Prostate gland (tissue), 2 donors: ENCODE data around the gene RAB8A. TPM values are rescaled to one million over a fixed set of nuclear protein-coding genes. Genes with fewer than 3 reads are reported as not detected.
"Not testable (repeated sequence)": the region's sequence is repeated elsewhere in the genome, so short reads cannot be mapped to it uniquely, and the experiment has no call there.

Experiments used
- DNase-seq: peaks from one replicate; pipeline ENCODE4 v3.0.0-alpha.2; 2019; ENCODE audit warnings: low spot score
- H3K27ac ChIP-seq, 2 donors: fragments of 200-600 bp; sonication (generic); 2 replicates each; pipeline ENCODE4 v1.5.1; 2017 to 2019
- H3K27me3 ChIP-seq: fragments of 200-600 bp; sonication (generic); replicated peaks from 2 replicates; pipeline ENCODE4 v1.5.1; 2019; ENCODE audit not compliant: insufficient read depth
- H3K36me3 ChIP-seq, 2 donors: fragments of 200-600 bp; sonication (generic); 1 replicate in 1 of 2; 2 replicates in 1 of 2; pipeline versions ENCODE4 v1.5.1 to v1.8.1; 2017 to 2019
- H3K4me1 ChIP-seq: fragments of 200-600 bp; sonication (generic); replicated peaks from 2 replicates; pipeline ENCODE4 v1.5.1; 2019
- H3K4me3 ChIP-seq, 2 donors: fragments of 200-600 bp; sonication (generic); 2 replicates each; pipeline ENCODE4 v1.5.1; 2017 to 2019
- H3K9me3 ChIP-seq: fragments of 200-600 bp; sonication (generic); 2 replicates; pipeline ENCODE4 v1.5.1; 2017
- POLR2A ChIP-seq: fragments of 450-650 bp; IDR thresholded peaks from one replicate; pipeline ENCODE4 v1.6.1; 2016; ENCODE audit warnings: antibody characterized with exemption, mild to moderate bottlenecking
- POLR2AphosphoS5 ChIP-seq: sonication (generic); formaldehyde crosslinking; IDR thresholded peaks from one replicate; pipeline ENCODE4 v1.6.1; 2017; ENCODE audit warnings: antibody characterized with exemption
- WGBS: methylation state at CpG from one replicate; pipeline ENCODE4 v1.1.5; 2018; 5-methylcytosine and 5-hydroxymethylcytosine counted together
- intact Hi-C: fragments of 100-400 bp; cut with DNase I; formaldehyde crosslinking; loops from one replicate; pipeline ENCODE4 v1.14.2; 2022
- total RNA-seq, 2 donors: library from RNA; depleted of rRNA; stranded (reverse); fragments of >200 nt; gene quantifications; one replicate each; pipeline ENCODE4 v1.1.0, GENCODE V29; 2016
- TF ChIP-seq, protein P1 (sequence below), 4 experiments: fragments of 200-600 bp in 2 of 4; fragments of 450-650 bp in 2 of 4; sonication (generic) in 2 of 4; IDR thresholded peaks; 1 replicate in 3 of 4; 2 replicates in 1 of 4; pipeline ENCODE4 v1.5.1; 2016 to 2019; ENCODE audit warnings: antibody characterized with exemption in 4 of 4, mild to moderate bottlenecking in 2 of 4, moderate library complexity in 2 of 4

RAB8A gene
- total RNA-seq, 2 donors from 2014 or later = 67.8 to 70.5 TPM

DNA sequence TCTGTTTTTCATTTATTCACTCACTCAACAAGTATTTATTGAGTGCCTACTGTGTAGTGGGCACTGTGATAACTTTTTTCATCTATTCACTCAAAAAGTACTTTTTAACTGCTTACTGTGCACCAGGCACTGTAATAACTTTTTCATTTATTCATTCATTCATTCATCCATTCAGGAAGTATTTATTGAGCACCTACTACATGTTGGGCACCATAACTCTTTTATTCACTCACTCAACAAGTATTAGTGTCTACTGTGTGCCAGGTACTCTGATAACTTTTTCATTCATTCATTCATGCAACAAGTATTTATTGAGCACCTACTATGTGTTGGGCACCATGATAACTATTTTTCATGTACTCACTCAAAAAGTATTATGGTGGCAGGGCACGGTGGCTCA, 54.7 kb downstream of the RAB8A start:
- TF ChIP-seq, protein P1, sequence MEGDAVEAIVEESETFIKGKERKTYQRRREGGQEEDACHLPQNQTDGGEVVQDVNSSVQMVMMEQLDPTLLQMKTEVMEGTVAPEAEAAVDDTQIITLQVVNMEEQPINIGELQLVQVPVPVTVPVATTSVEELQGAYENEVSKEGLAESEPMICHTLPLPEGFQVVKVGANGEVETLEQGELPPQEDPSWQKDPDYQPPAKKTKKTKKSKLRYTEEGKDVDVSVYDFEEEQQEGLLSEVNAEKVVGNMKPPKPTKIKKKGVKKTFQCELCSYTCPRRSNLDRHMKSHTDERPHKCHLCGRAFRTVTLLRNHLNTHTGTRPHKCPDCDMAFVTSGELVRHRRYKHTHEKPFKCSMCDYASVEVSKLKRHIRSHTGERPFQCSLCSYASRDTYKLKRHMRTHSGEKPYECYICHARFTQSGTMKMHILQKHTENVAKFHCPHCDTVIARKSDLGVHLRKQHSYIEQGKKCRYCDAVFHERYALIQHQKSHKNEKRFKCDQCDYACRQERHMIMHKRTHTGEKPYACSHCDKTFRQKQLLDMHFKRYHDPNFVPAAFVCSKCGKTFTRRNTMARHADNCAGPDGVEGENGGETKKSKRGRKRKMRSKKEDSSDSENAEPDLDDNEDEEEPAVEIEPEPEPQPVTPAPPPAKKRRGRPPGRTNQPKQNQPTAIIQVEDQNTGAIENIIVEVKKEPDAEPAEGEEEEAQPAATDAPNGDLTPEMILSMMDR (IDR thresholded peaks at IDR 0.05) = no peak
- TF ChIP-seq POLR2A = no peak
- TF ChIP-seq POLR2AphosphoS5 = no peak
- no peaks in the 10 kb centered on the region for H3K36me3 ChIP-seq
- no peak overlapping the region for H3K4me3 ChIP-seq
- no peak for DNase-seq
- intact Hi-C loops = no loop called here
- H3K9me3 ChIP-seq = no peaks in the 10 kb centered on the region
- H3K4me1 ChIP-seq = no peaks in the 10 kb centered on the region
- H3K27ac ChIP-seq = no peak overlapping the region
- H3K27me3 ChIP-seq = no peaks in the 10 kb centered on the region
- 100% methylated on average over 1 of the region's 1 CpG for WGBS

DNA sequence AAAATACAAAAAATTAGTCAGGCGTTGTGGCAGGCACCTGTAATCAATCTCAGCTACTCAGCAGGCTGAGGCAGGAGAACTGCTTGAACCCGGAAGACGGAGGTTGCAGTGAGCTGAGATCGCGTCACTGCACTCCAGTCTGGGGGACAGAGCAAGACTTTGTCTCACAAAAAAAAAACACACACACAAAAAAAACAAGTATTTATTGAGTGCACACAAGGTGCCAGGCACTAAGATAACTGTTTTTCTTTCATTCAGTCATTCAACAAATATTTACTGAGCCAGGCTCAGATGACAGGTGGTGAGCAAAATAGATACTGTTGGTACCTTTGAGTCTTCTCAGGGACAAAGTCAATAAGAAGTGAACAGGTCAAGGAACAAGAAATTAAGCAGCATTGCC, 55.4 kb downstream of the RAB8A start:
- Histone ChIP-seq H3K36me3 (no peaks in the 10 kb centered on the region), H3K4me3 (no peak overlapping the region), H3K27me3 (no peaks in the 10 kb centered on the region), H3K4me1 (no peaks in the 10 kb centered on the region), H3K9me3 (no peaks in the 10 kb centered on the region), H3K27ac (no peak overlapping the region)
- intact Hi-C loops = no loop called here
- no peak for DNase-seq
- TF ChIP-seq, protein P1 (IDR thresholded peaks at IDR 0.05) = no peak
- no peak for TF ChIP-seq POLR2AphosphoS5
- no peak for TF ChIP-seq POLR2A
- 75% methylated on average over 5 of the region's 5 CpGs for WGBS

DNA sequence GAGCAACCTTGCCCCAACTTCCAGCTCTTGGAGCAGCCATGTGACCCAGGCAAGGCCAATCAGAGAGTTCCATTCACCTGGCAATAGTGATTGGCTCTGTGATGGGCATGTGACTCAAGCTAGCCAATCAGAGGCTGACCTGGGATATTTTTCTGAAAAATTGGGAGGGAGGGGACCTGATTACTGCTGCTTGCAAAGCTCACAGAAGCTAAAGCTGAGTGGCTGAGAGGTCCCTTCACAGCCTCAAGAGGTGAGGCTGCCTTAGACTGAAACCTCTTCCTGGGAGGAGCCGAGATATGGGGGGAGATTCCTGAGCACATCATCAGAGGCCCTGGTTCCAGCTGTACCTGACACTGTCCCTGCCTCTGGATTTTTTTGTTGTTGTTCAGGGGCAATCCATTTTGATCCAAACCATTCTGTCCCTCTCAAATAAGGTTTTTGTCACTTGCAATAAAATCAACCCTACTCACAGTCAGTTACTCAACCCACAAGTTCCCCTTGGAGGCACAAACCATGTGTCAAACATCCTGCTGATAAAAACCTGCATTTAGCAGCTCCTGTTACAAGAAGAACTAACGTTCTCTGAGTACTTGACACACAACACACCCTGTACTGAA, 56.9 kb downstream of the RAB8A start:
- no peaks in the 10 kb centered on the region for H3K36me3 ChIP-seq
- TF ChIP-seq POLR2A = no peak
- TF ChIP-seq, protein P1 (IDR thresholded peaks at IDR 0.05) = no peak
- TF ChIP-seq POLR2AphosphoS5 = no peak
- intact Hi-C loops = no loop called here
- DNase-seq = no peak
- no peak overlapping the region for H3K4me3 ChIP-seq
- H3K27me3 ChIP-seq = no peaks in the 10 kb centered on the region
- 50% methylated on average over 2 of the region's 2 CpGs for WGBS
- H3K27ac ChIP-seq = no peak overlapping the region
- H3K4me1 ChIP-seq = no peaks in the 10 kb centered on the region
- no peaks in the 10 kb centered on the region for H3K9me3 ChIP-seq

DNA sequence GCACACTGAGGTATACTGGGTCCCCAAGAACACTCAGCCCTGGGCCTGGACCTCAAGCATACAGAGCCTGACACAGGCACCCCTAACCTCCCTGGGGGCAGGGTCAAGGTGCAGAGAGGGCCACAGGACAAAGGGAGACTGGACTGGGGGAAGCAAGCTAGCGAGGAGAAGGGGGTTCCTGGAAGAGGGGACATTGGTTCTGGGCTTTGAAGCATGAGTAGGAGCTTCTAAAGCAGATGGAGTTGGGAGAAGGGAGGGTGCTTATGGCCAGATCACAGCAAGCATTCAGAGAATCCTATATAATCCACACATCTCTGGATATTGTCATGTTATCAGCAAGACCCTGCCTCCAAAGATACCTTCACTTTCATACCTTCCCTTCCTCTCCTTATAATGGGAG, 58.4 kb downstream of the RAB8A start:
- Histone ChIP-seq H3K27me3 (no peaks in the 10 kb centered on the region), H3K4me1 (no peaks in the 10 kb centered on the region), H3K9me3 (no peaks in the 10 kb centered on the region), H3K4me3 (no peak overlapping the region), H3K27ac (no peak overlapping the region), H3K36me3 (no peaks in the 10 kb centered on the region)
- DNase-seq = no peak
- WGBS = 87% methylated on average over 1 of the region's 1 CpG
- TF ChIP-seq POLR2AphosphoS5 (no peak), POLR2A (no peak)
- TF ChIP-seq, protein P1 (IDR thresholded peaks at IDR 0.05) = no peak
- intact Hi-C loops = no loop called here

DNA sequence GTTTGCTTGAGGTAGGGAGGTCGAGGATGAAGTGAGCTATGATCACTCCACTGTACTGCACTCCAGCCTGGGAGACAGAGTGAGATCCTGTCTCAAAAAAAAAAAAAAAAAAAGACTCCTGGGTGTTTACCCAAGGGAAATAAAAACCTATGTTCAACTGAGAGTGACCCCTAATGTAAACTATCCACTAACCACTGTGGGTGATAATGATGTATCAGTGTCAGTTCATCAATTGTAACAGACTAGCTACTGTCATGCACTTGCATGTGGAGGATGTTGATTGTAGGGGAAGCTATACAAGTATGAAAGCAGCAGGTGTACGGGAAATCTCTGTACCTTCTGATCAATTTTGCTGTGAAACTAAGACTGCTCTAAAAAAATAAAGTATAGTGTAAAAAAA, 64.3 kb downstream of the RAB8A start:
- H3K27me3 ChIP-seq = no peaks in the 10 kb centered on the region
- H3K36me3 ChIP-seq = no peaks in the 10 kb centered on the region
- intact Hi-C loops = no loop called here
- no peak for DNase-seq
- TF ChIP-seq POLR2A = no peak
- TF ChIP-seq, protein P1 (IDR thresholded peaks at IDR 0.05) = no peak
- TF ChIP-seq POLR2AphosphoS5 = no peak
- no peaks in the 10 kb centered on the region for H3K4me1 ChIP-seq
- 59% methylated on average over 2 of the region's 2 CpGs for WGBS
- H3K9me3 ChIP-seq = no peaks in the 10 kb centered on the region
- H3K4me3 ChIP-seq = no peak overlapping the region
- H3K27ac ChIP-seq = no peak overlapping the region

DNA sequence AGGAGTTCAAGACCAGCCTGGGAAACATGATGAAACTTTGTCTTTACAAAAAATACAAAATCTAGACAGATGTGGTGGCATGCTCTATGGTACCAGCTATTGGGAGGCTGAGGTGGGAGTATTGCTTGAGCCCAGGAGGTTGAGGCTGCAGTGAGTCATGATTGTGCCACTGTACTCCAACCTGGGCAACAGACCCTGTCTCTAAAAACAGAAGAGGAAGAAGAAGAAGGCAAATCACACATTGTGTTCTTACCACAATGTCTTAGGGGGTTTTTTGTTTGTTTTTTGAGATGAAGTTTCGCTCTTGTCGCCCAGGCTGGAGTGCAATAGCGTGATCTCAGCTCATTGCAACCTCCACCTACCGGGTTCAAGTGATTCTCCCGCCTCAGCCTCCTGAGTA, 67.2 kb downstream of the RAB8A start:
- DNase-seq, H3K27me3 ChIP-seq, H3K36me3 ChIP-seq, H3K4me3 ChIP-seq, H3K27ac ChIP-seq, H3K4me1 ChIP-seq, H3K9me3 ChIP-seq, intact Hi-C loops: not testable (repeated sequence)
- WGBS = 87% methylated on average over 5 of the region's 5 CpGs
